Colonic mucosa (tissue), 4 donors: ENCODE data around the gene KLK11. TPM values are rescaled to one million over a fixed set of nuclear protein-coding genes. Genes with fewer than 3 reads are reported as not detected.
"Not testable (repeated sequence)": the region's sequence is repeated elsewhere in the genome, so short reads cannot be mapped to it uniquely, and the experiment has no call there.

Experiments
- DNase-seq: peaks from one replicate; pipeline ENCODE4 v3.0.0-alpha.2; 2020
- H3K27ac ChIP-seq: fragments of 200-600 bp; one replicate; pipeline ENCODE4 v1.8.0; 2021
- H3K27me3 ChIP-seq: fragments of 200-600 bp; one replicate; pipeline ENCODE4 v1.8.0; 2021
- H3K36me3 ChIP-seq: fragments of 200-600 bp; one replicate; pipeline ENCODE4 v1.8.0; 2021
- H3K4me1 ChIP-seq: fragments of 200-600 bp; one replicate; pipeline ENCODE4 v1.8.0; 2021; ENCODE audit warnings: mild to moderate bottlenecking
- H3K4me3 ChIP-seq: fragments of 200-600 bp; one replicate; pipeline ENCODE4 v1.8.0; 2021
- H3K9ac ChIP-seq, 2 donors: one replicate each; pipeline ENCODE4 v1.7.0; 2013; ENCODE audit warnings: control low read depth in 2 of 2, low read depth in 2 of 2, low read length in 2 of 2
- H3K9me3 ChIP-seq: fragments of 200-600 bp; one replicate; pipeline ENCODE4 v1.8.0; 2021
- CTCF ChIP-seq: fragments of 200-600 bp; IDR thresholded peaks from one replicate; pipeline ENCODE4 v1.8.0; 2022; ENCODE audit warnings: antibody characterized with exemption, mild to moderate bottlenecking
- intact Hi-C: fragments of 100-400 bp; cut with DNase I; formaldehyde crosslinking; loops from one replicate; pipeline ENCODE4 v1.14.1; 2022
- total RNA-seq, 2 donors: library from RNA; stranded (reverse); fragmentation: NEBNext Ultra II Directional in 1 of 2; extraction: Animal tissue kit (Norgen Biotek cat#: 25700) in 1 of 2; gene quantifications; one replicate each; pipeline ENCODE4 v1.2.1, GENCODE V29; 2021
- donor health status: healthy.
- donor health status: DM: no; HTN: no; CAD: no.
- donor health status: DM: no; HTN: no; CAD: no.

The KLK11 gene
- total RNA-seq, 2 donors from 2014 or later, result 0.88 to 0.94 TPM

- no peak for TF ChIP-seq CTCF
- intact Hi-C loops, result no loop called here
- no peak overlapping the region for H3K27ac ChIP-seq
- no peaks in the 10 kb centered on the region for H3K9me3 ChIP-seq
- H3K27me3 ChIP-seq, result no peaks in the 10 kb centered on the region
- DNase-seq, result no peak
- H3K4me1 ChIP-seq, result no peaks in the 10 kb centered on the region
- H3K36me3 ChIP-seq, result no peaks in the 10 kb centered on the region
- H3K4me3 ChIP-seq, result no peak overlapping the region
- no peak overlapping the region for H3K9ac ChIP-seq
Measured at GRCh38 chr19:51000426-51000825, 26.0 kb downstream of the KLK11 start.

- Histone ChIP-seq H3K9ac (no peak overlapping the region), H3K27me3 (no peaks in the 10 kb centered on the region), H3K4me3 (no peak overlapping the region), H3K27ac (no peak overlapping the region), H3K9me3 (no peaks in the 10 kb centered on the region), H3K4me1 (no peaks in the 10 kb centered on the region), H3K36me3 (no peaks in the 10 kb centered on the region)
- no peak for DNase-seq
- intact Hi-C loops, result no loop called here
- no peak for TF ChIP-seq CTCF
Measured at GRCh38 chr19:50998686-50999085, 27.7 kb downstream of the KLK11 start.

GRCh38 chr19:50998061-50998460, 28.4 kb downstream of the KLK11 start:
- TF ChIP-seq CTCF, result no peak
- no peaks in the 10 kb centered on the region for H3K9me3 ChIP-seq
- H3K27me3 ChIP-seq, result no peaks in the 10 kb centered on the region
- intact Hi-C loops, result no loop called here
- DNase-seq, result no peak
- H3K4me3 ChIP-seq, result no peak overlapping the region
- H3K36me3 ChIP-seq, result no peaks in the 10 kb centered on the region
- H3K9ac ChIP-seq, result no peak overlapping the region
- H3K27ac ChIP-seq, result no peak overlapping the region
- H3K4me1 ChIP-seq, result no peaks in the 10 kb centered on the region

GRCh38 chr19:50994129-50994528, 32.3 kb downstream of the KLK11 start:
- Histone ChIP-seq H3K4me1 (no peaks in the 10 kb centered on the region), H3K9me3 (no peaks in the 10 kb centered on the region), H3K27me3 (no peaks in the 10 kb centered on the region), H3K9ac (no peak overlapping the region), H3K36me3 (no peaks in the 10 kb centered on the region), H3K4me3 (no peak overlapping the region), H3K27ac (no peak overlapping the region)
- intact Hi-C loops, result no loop called here
- no peak for TF ChIP-seq CTCF
- no peak for DNase-seq

DNA sequence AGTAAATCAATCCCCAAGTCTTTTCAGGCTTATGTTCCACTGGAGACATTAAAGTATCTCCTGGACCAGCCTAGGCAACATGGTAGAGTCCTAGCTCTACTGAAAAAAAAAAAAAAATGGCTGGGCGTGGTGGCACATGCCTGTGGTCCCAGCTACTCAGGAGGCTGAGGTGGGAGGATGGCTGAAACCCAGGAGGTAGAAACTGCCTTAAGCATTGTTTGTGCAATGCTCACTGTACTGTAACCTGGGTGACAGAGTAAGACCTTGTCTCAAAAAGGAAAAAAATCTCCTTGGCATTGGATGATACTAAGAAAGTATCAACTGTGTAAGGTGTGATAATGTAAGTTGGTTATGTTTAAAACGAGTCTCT, 33.8 kb downstream of the KLK11 start:
- Histone ChIP-seq H3K27me3 (no peaks in the 10 kb centered on the region), H3K36me3 (no peaks in the 10 kb centered on the region), H3K9me3 (no peaks in the 10 kb centered on the region), H3K27ac (no peak overlapping the region), H3K4me3 (no peak overlapping the region), H3K9ac (no peak overlapping the region), H3K4me1 (no peaks in the 10 kb centered on the region)
- DNase-seq, result no peak
- intact Hi-C loops, result no loop called here
- TF ChIP-seq CTCF, result no peak

GRCh38 chr19:50984416-50984815, 42.0 kb downstream of the KLK11 start:
- H3K9ac ChIP-seq, H3K4me3 ChIP-seq, H3K9me3 ChIP-seq, H3K27me3 ChIP-seq, H3K4me1 ChIP-seq, intact Hi-C loops, DNase-seq, H3K36me3 ChIP-seq, H3K27ac ChIP-seq: not testable (repeated sequence)
